CD14-positive monocyte (primary cell): ENCODE data around the gene FIGLA. TPM values are rescaled to one million over a fixed set of nuclear protein-coding genes. Genes with fewer than 3 reads are reported as not detected.

Source experiments
- DNase-seq, 3 donors: peaks; one replicate each; pipeline ENCODE4 v3.0.0-alpha.2; 2011 to 2022
- H2AFZ ChIP-seq: 2 replicates; pipeline ENCODE4 v1.6.0; 2012; ENCODE audit warnings: mild to moderate bottlenecking, low read depth, low read length, inconsistent platforms; ENCODE audit not compliant: insufficient read depth, poor library complexity, severe bottlenecking
- H3K27ac ChIP-seq, 2 donors: 1 replicate in 1 of 2; 2 replicates in 1 of 2; pipeline ENCODE4 v1.5.1; 2012 to 2013; ENCODE audit warnings: low read length in 2 of 2, control low read depth in 1 of 2, inconsistent platforms in 1 of 2, low read depth in 1 of 2, mild to moderate bottlenecking in 1 of 2
- H3K27me3 ChIP-seq, 2 donors: one replicate each; pipeline versions ENCODE4 v1.6.0 to v1.6.1; 2011 to 2013; ENCODE audit warnings: low read length in 2 of 2; ENCODE audit not compliant: control insufficient read depth in 2 of 2, insufficient read depth in 2 of 2
- H3K36me3 ChIP-seq, 2 donors: replicated peaks in 1 of 2; 1 replicate in 1 of 2; 2 replicates in 1 of 2; pipeline versions ENCODE4 v1.5.1 to v1.6.1; 2012 to 2013; ENCODE audit warnings: low read length in 2 of 2, control low read depth in 1 of 2, inconsistent platforms in 1 of 2, mild to moderate bottlenecking in 1 of 2; ENCODE audit not compliant: insufficient read depth in 2 of 2, control insufficient read depth in 1 of 2
- H3K4me1 ChIP-seq, 2 donors: 1 replicate in 1 of 2; 2 replicates in 1 of 2; pipeline versions ENCODE4 v1.5.1 to v1.6.1; 2012 to 2013; ENCODE audit warnings: low read length in 2 of 2, control low read depth in 1 of 2, inconsistent platforms in 1 of 2, mild to moderate bottlenecking in 1 of 2, moderate library complexity in 1 of 2; ENCODE audit not compliant: insufficient read depth in 2 of 2, control insufficient read depth in 1 of 2
- H3K4me2 ChIP-seq: replicated peaks from 2 replicates; pipeline ENCODE3; 2012; ENCODE audit warnings: low read length, moderate library complexity, mild to moderate bottlenecking; ENCODE audit not compliant: poor library complexity, severe bottlenecking; ENCODE audit errors: extremely low read depth
- H3K4me3 ChIP-seq, 3 experiments: fragments of 200-600 bp in 1 of 3; sonication (generic) in 1 of 3; replicated peaks in 1 of 3; 1 replicate in 2 of 3; 2 replicates in 1 of 3; pipeline ENCODE4 v1.5.1; 2011 to 2013; ENCODE audit warnings: low read length in 3 of 3, mild to moderate bottlenecking in 3 of 3, control low read depth in 2 of 3, low read depth in 2 of 3, inconsistent platforms in 1 of 3, moderate library complexity in 1 of 3
- H3K79me2 ChIP-seq: 2 replicates; pipeline ENCODE4 v1.6.0; 2012; ENCODE audit warnings: mild to moderate bottlenecking, control low read depth, inconsistent platforms, low read length, moderate library complexity; ENCODE audit not compliant: insufficient read depth
- H3K9ac ChIP-seq: 2 replicates; pipeline ENCODE4 v1.6.0; 2017; ENCODE audit warnings: low read length, mild to moderate bottlenecking; ENCODE audit not compliant: insufficient read depth, poor library complexity, severe bottlenecking
- H3K9me3 ChIP-seq, 2 donors: replicated peaks in 1 of 2; 1 replicate in 1 of 2; 2 replicates in 1 of 2; pipeline versions ENCODE4 v1.5.1 to v1.6.1; 2012 to 2013; ENCODE audit warnings: low read length in 2 of 2, control low read depth in 1 of 2; ENCODE audit not compliant: control insufficient read depth in 1 of 2, insufficient read depth in 1 of 2
- H4K20me1 ChIP-seq: 2 replicates; pipeline ENCODE4 v1.6.0; 2012; ENCODE audit warnings: mild to moderate bottlenecking, low read length, control low read depth, moderate library complexity; ENCODE audit not compliant: insufficient read depth
- H3K27ac Mint-ChIP-seq, 7 donors: one replicate each; pipeline ENCODE4 v1.8.0; 2020; ENCODE audit warnings: mild to moderate bottlenecking in 7 of 7, mixed read lengths in 7 of 7, moderate library complexity in 6 of 7, inconsistent platforms in 2 of 7
- H3K27me3 Mint-ChIP-seq, 3 donors: one replicate each; pipeline ENCODE4 v1.8.0; 2021 to 2022; ENCODE audit warnings: low read depth in 3 of 3, mild to moderate bottlenecking in 3 of 3, mixed read lengths in 3 of 3, moderate library complexity in 3 of 3, inconsistent platforms in 1 of 3
- H3K36me3 Mint-ChIP-seq, 2 donors: one replicate each; pipeline ENCODE4 v1.8.0; 2020; ENCODE audit warnings: mixed read lengths in 2 of 2, inconsistent platforms in 1 of 2, mild to moderate bottlenecking in 1 of 2
- H3K4me1 Mint-ChIP-seq: one replicate; pipeline ENCODE4 v1.8.0; 2020; ENCODE audit warnings: mild to moderate bottlenecking, mixed read lengths
- H3K4me3 Mint-ChIP-seq, 2 donors: one replicate each; pipeline ENCODE4 v1.8.0; 2020; ENCODE audit warnings: mild to moderate bottlenecking in 2 of 2, mixed read lengths in 2 of 2, moderate library complexity in 1 of 2
- H3K9me3 Mint-ChIP-seq, 7 donors: one replicate each; pipeline ENCODE4 v1.8.0; 2020 to 2022; ENCODE audit warnings: mixed read lengths in 7 of 7, mild to moderate bottlenecking in 6 of 7, moderate library complexity in 6 of 7, inconsistent platforms in 2 of 7
- WGBS: methylation state at CpG from one replicate; pipeline ENCODE4 v1.1.5; 2013; ENCODE audit warnings: missing lambda C conversion rate; ENCODE audit not compliant: insufficient coverage; 5-methylcytosine and 5-hydroxymethylcytosine counted together
- intact Hi-C, 2 donors: fragments of 100-400 bp; cut with micrococcal nuclease; formaldehyde crosslinking; loops; one replicate each; pipeline versions ENCODE4 v1.15.0 to v1.15.1; 2023
- polyA plus RNA-seq, 3 donors: library from polyadenylated mRNA; depleted of rRNA in 1 of 3; unstranded in 2 of 3; stranded (reverse) in 1 of 3; fragments of 300-500 nt in 2 of 3; fragments of >200 nt in 1 of 3; fragmentation: Illumina TruSeq in 2 of 3; gene quantifications; 1 replicate in 2 of 3; 2 replicates in 1 of 3; pipeline ENCODE4 v1.2.3, GENCODE V29; 2012 to 2021
- TF ChIP-seq, protein P1 (sequence below): fragments of 200-600 bp; IDR thresholded peaks from one replicate; pipeline ENCODE4 v1.8.0; 2022; ENCODE audit warnings: antibody characterized with exemption, mild to moderate bottlenecking

The FIGLA gene
- polyA plus RNA-seq, 3 donors = 0.13 TPM; not detected in 2

DNA sequence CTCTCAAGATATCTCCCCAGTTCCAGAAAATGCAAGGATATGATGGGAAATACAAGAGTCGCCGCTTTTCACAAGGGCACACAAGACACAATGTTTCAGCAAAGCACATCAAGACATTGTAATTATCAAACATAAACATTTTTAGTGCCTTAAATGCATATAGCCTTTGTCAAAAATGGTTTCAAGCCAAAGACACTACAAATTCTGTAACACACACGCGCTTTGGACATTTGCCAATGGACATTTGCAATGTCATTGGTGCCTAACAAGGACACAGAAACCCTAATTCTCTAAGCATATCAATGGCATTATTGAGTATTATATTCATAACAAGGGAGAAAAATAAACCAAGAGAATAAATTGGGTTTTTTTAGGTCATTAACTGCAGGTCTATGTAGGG, 38.6 kb downstream of the FIGLA start:
- TF ChIP-seq, protein P1, sequence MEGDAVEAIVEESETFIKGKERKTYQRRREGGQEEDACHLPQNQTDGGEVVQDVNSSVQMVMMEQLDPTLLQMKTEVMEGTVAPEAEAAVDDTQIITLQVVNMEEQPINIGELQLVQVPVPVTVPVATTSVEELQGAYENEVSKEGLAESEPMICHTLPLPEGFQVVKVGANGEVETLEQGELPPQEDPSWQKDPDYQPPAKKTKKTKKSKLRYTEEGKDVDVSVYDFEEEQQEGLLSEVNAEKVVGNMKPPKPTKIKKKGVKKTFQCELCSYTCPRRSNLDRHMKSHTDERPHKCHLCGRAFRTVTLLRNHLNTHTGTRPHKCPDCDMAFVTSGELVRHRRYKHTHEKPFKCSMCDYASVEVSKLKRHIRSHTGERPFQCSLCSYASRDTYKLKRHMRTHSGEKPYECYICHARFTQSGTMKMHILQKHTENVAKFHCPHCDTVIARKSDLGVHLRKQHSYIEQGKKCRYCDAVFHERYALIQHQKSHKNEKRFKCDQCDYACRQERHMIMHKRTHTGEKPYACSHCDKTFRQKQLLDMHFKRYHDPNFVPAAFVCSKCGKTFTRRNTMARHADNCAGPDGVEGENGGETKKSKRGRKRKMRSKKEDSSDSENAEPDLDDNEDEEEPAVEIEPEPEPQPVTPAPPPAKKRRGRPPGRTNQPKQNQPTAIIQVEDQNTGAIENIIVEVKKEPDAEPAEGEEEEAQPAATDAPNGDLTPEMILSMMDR = no peak
- H3K36me3 ChIP-seq = no peaks in the 10 kb centered on the region
- Mint-ChIP-seq H3K9me3 (peaks cover 0 to 6% (median 1%) of the 10 kb centered on the region in 7 donors), H3K4me1 (no peaks in the 10 kb centered on the region), H3K27ac (no peak overlapping the region), H3K27me3 (peaks cover 5 to 11% (median 9%) of the 10 kb centered on the region in 3 donors), H3K36me3 (no peaks in the 10 kb centered on the region), H3K4me3 (no peak overlapping the region)
- H4K20me1 ChIP-seq = no peaks in the 10 kb centered on the region
- WGBS = no CpG with 5 or more reads among the region's 4 CpGs
- H3K9me3 ChIP-seq = no peaks in the 10 kb centered on the region
- no peak overlapping the region for H3K4me3 ChIP-seq
- no peaks in the 10 kb centered on the region for H3K79me2 ChIP-seq
- intact Hi-C loops = no loop called here
- no peak for DNase-seq
- no peaks in the 10 kb centered on the region for H3K4me1 ChIP-seq
- no peak overlapping the region for H2AFZ ChIP-seq
- peaks cover 6 to 9% of the 10 kb centered on the region in 2 donors for H3K27me3 ChIP-seq
- no peak overlapping the region for H3K27ac ChIP-seq
- no peak overlapping the region for H3K9ac ChIP-seq
- H3K4me2 ChIP-seq = no peak overlapping the region

DNA sequence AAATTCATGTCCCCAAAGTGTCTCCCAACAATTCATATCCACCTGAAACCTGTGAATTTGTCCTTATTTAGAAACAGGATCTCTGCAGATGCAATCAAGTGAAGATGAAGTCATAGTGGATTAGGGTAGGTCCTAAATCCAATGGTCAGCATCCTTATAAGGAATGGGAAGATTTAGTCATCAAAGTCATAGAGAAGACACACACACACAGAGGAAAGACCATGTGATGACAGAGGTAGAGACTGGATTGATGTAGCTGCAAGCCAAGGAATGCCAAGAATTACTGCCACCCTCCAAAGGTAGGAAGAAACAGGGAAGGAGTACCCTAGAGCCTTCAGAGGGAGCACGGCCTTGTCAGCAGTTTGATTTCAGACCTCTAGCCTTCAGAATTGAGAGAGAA, 40.1 kb downstream of the FIGLA start:
- H3K27ac Mint-ChIP-seq = no peak overlapping the region
- TF ChIP-seq, protein P1 = no peak
- Histone ChIP-seq H3K4me1 (no peaks in the 10 kb centered on the region), H3K9ac (no peak overlapping the region), H3K79me2 (no peaks in the 10 kb centered on the region), H2AFZ (no peak overlapping the region), H3K27ac (no peak overlapping the region), H3K36me3 (no peaks in the 10 kb centered on the region), H4K20me1 (no peaks in the 10 kb centered on the region), H3K4me3 (no peak overlapping the region), H3K27me3 (peaks cover 5 to 6% of the 10 kb centered on the region in 2 donors), H3K4me2 (no peak overlapping the region), H3K9me3 (no peaks in the 10 kb centered on the region)
- H3K9me3 Mint-ChIP-seq = peaks cover 0 to 6% (median 1%) of the 10 kb centered on the region in 7 donors
- no peaks in the 10 kb centered on the region for H3K36me3 Mint-ChIP-seq
- no peak overlapping the region for H3K4me3 Mint-ChIP-seq
- DNase-seq = no peak
- WGBS = no CpG with 5 or more reads among the region's 1 CpG
- peaks cover 3 to 4% (median 4%) of the 10 kb centered on the region in 3 donors for H3K27me3 Mint-ChIP-seq
- intact Hi-C loops = no loop called here
- no peaks in the 10 kb centered on the region for H3K4me1 Mint-ChIP-seq
